Thyroid gland (tissue), 4 donors: ENCODE measurements around the gene MAML1. TPM values are rescaled to one million over a fixed set of nuclear protein-coding genes. Genes with fewer than 3 reads are reported as not detected.

ENCODE experiments used
- DNase-seq, 2 donors: peaks; one replicate each; pipeline ENCODE4 v3.0.0-alpha.2; 2019
- H3K27ac ChIP-seq, 3 donors: fragments of 200-600 bp; sonication (generic); 1 replicate in 2 of 3; 2 replicates in 1 of 3; pipeline ENCODE4 v1.5.1; 2016 to 2019; ENCODE audit warnings: mild to moderate bottlenecking in 1 of 3, moderate library complexity in 1 of 3
- H3K27me3 ChIP-seq: fragments of 200-600 bp; sonication (generic); one replicate; pipeline ENCODE4 v1.5.1; 2019
- H3K36me3 ChIP-seq, 2 donors: fragments of 200-600 bp; sonication (generic); one replicate each; pipeline ENCODE4 v1.5.1; 2016 to 2019
- H3K4me1 ChIP-seq, 2 donors: fragments of 200-600 bp; sonication (generic); one replicate each; pipeline ENCODE4 v1.5.1; 2017 to 2019
- H3K4me3 ChIP-seq, 3 donors: fragments of 200-600 bp; sonication (generic); replicated peaks in 1 of 3; 1 replicate in 2 of 3; 2 replicates in 1 of 3; pipeline ENCODE4 v1.5.1; 2016; ENCODE audit warnings: mild to moderate bottlenecking in 1 of 3
- H3K9me3 ChIP-seq: fragments of 200-600 bp; sonication (generic); one replicate; pipeline ENCODE4 v1.5.1; 2017
- POLR2A ChIP-seq, 2 donors: fragments of 450-650 bp; IDR thresholded peaks; one replicate each; pipeline ENCODE4 v1.6.1; 2017; ENCODE audit warnings: antibody characterized with exemption in 2 of 2, mild to moderate bottlenecking in 2 of 2, moderate library complexity in 1 of 2
- WGBS, 2 donors: methylation state at CpG; one replicate each; pipeline ENCODE4 v1.1.5; 2017; 5-methylcytosine and 5-hydroxymethylcytosine counted together
- intact Hi-C: fragments of 100-400 bp; cut with DNase I; formaldehyde crosslinking; loops from one replicate; pipeline ENCODE4 v1.15.1; 2023
- total RNA-seq, 4 donors: library from RNA; depleted of rRNA; stranded (reverse); fragments of >200 nt; gene quantifications; one replicate each; pipeline ENCODE4 v1.2.3, GENCODE V29; 2016
- TF ChIP-seq, protein P1 (sequence below), 6 experiments: fragments of 200-600 bp in 3 of 6; fragments of 450-650 bp in 3 of 6; sonication (generic) in 3 of 6; IDR thresholded peaks; one replicate each; pipeline ENCODE4 v1.5.1; 2016 to 2019; ENCODE audit warnings: antibody characterized with exemption in 6 of 6, mild to moderate bottlenecking in 2 of 6, inconsistent platforms in 1 of 6, moderate library complexity in 1 of 6

The MAML1 gene
- total RNA-seq, 4 donors from 2014 or later = 27.3 to 46.7 (median 28.0) TPM

DNA sequence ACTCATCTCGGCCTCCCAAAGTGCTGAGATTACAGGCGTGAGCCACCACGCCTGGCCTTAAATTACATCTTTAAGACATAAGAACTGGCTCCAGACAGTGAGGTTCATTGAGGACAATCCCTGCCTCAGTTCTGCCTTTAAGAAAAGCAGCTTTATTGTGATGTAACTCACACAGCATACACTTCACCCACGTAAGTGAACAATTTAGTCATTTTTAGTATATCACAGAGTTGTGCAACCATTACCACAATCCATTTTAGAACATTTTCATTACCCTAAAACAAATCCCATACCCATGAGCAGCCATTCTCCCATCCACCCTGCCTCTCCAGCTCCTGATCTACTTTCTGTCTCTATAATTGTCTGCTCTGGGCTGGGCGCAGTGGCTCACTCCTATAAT lies 37.2 kb downstream of the MAML1 start:
- DNase-seq = no peak
- intact Hi-C loops = no loop called here
- Histone ChIP-seq H3K9me3 (no peaks in the 10 kb centered on the region), H3K36me3 (peaks cover 63 to 72% of the 10 kb centered on the region in 2 donors), H3K4me3 (no peak overlapping the region), H3K4me1 (peaks cover 0 to 14% of the 10 kb centered on the region in 2 donors), H3K27ac (peak overlapping the region in 1 of 3 donors; percentile 36), H3K27me3 (no peaks in the 10 kb centered on the region)
- WGBS, 2 donors = 94 to 97% methylated on average over 5 of the region's 5 CpGs
- no peak for TF ChIP-seq POLR2A (IDR thresholded peaks at IDR 0.05)
- TF ChIP-seq, protein P1, sequence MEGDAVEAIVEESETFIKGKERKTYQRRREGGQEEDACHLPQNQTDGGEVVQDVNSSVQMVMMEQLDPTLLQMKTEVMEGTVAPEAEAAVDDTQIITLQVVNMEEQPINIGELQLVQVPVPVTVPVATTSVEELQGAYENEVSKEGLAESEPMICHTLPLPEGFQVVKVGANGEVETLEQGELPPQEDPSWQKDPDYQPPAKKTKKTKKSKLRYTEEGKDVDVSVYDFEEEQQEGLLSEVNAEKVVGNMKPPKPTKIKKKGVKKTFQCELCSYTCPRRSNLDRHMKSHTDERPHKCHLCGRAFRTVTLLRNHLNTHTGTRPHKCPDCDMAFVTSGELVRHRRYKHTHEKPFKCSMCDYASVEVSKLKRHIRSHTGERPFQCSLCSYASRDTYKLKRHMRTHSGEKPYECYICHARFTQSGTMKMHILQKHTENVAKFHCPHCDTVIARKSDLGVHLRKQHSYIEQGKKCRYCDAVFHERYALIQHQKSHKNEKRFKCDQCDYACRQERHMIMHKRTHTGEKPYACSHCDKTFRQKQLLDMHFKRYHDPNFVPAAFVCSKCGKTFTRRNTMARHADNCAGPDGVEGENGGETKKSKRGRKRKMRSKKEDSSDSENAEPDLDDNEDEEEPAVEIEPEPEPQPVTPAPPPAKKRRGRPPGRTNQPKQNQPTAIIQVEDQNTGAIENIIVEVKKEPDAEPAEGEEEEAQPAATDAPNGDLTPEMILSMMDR (IDR thresholded peaks at IDR 0.05) = no peak

DNA sequence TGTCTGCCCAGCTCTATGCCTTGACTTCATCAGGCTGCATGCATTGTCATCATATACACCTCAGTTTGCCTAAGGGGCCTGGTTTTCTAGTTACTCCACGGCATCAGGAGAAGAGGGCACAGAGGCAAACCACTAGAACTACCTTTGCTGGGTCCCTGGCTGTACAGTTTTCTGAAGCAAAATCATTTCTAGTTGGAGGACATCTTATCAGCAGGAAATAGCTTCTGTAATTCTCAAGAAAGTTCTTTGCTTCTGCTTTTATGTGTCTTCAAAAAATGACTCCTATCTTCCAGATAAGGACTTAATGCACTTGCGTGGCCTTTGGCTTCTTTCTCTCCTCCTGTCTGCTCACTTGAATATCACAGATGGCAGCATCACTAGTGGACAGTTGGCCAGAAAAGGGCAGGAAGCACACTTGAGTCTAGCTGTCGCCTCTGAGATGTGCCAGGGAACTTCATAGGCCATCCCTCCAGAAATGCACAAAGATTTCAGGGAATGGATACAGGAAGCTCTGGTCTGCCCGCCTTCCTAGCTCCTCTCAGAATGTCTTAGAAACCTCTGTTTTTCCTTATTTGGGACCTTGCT lies 38.8 kb downstream of the MAML1 start:
- TF ChIP-seq, protein P1 (IDR thresholded peaks at IDR 0.05) = no peak
- no peak for TF ChIP-seq POLR2A (IDR thresholded peaks at IDR 0.05)
- no peak overlapping the region for H3K27ac ChIP-seq
- no peak for DNase-seq
- no peaks in the 10 kb centered on the region for H3K27me3 ChIP-seq
- no peak overlapping the region for H3K4me3 ChIP-seq
- no peaks in the 10 kb centered on the region for H3K4me1 ChIP-seq
- WGBS, 2 donors = 89 to 98% methylated on average over 4 of the region's 4 CpGs
- peaks cover 59 to 76% of the 10 kb centered on the region in 2 donors for H3K36me3 ChIP-seq
- no peaks in the 10 kb centered on the region for H3K9me3 ChIP-seq
- intact Hi-C loops = no loop called here

DNA sequence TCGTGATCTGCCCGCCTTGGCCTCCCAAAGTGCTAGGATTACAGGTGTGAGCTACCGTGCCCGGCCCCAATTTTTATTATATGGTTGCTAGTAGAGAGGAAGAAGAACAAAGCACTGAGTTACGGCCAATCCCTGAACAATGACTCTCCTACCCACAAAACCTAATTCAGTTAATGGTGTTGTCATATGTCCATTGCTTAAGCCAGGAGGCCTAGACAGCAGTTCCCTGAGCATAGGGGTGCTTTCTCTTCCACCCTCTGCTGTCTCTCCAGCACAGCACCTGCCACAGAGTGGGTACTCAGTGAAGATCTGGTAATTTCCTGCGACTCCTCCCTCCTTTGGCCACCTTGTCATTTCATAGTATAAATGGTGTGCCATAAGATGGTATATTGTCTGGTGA lies 39.7 kb downstream of the MAML1 start:
- intact Hi-C loops = no loop called here
- no peaks in the 10 kb centered on the region for H3K9me3 ChIP-seq
- H3K4me3 ChIP-seq = no peak overlapping the region
- H3K27ac ChIP-seq = no peak overlapping the region
- TF ChIP-seq POLR2A (IDR thresholded peaks at IDR 0.05) = no peak
- TF ChIP-seq, protein P1 (IDR thresholded peaks at IDR 0.05) = no peak
- peaks cover 54 to 75% of the 10 kb centered on the region in 2 donors for H3K36me3 ChIP-seq
- no peaks in the 10 kb centered on the region for H3K27me3 ChIP-seq
- no peaks in the 10 kb centered on the region for H3K4me1 ChIP-seq
- DNase-seq = no peak
- WGBS, 2 donors = 97 to 98% methylated on average over 6 of the region's 6 CpGs

DNA sequence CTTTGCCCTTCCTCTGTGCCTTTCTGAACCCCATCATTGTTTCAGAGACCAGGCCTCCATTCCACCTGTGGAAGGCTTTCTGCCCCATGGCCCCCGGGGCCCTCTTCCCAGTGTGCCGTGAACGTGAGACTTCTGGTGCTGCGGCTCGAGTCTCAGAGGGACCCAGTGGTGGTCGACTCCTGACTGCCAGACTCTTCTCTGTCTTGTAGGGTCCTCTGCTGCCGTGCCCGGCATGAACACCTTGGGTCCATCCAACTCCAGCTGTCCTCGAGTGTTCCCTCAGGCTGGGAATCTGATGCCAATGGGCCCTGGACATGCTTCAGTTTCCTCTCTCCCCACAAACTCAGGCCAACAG lies 41.0 kb downstream of the MAML1 start:
- Histone ChIP-seq H3K4me1 (no peaks in the 10 kb centered on the region), H3K36me3 (peaks cover 54 to 82% of the 10 kb centered on the region in 2 donors), H3K27me3 (no peaks in the 10 kb centered on the region), H3K4me3 (no peak overlapping the region), H3K9me3 (no peaks in the 10 kb centered on the region), H3K27ac (no peak overlapping the region)
- intact Hi-C loops = no loop called here
- TF ChIP-seq, protein P1 (IDR thresholded peaks at IDR 0.05) = no peak
- TF ChIP-seq POLR2A (IDR thresholded peaks at IDR 0.05) = no peak
- 88 to 96% methylated on average over 5 to 9 of the region's 9 CpGs for WGBS, 2 donors
- no peak for DNase-seq

DNA sequence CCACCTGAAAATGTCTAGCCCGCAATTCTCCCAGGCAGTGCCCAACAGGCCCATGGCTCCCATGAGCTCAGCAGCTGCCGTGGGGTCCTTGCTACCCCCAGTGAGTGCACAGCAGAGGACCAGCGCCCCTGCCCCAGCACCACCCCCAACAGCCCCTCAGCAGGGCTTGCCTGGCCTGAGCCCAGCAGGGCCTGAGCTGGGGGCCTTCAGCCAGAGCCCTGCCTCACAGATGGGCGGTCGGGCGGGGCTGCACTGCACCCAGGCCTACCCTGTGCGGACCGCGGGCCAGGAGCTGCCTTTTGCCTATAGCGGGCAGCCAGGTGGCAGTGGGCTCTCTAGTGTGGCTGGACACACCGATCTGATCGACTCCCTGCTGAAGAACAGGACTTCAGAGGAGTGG lies 41.8 kb downstream of the MAML1 start:
- Histone ChIP-seq H3K27me3 (no peaks in the 10 kb centered on the region), H3K36me3 (peaks cover 54 to 76% of the 10 kb centered on the region in 2 donors), H3K4me1 (no peaks in the 10 kb centered on the region), H3K4me3 (no peak overlapping the region), H3K27ac (no peak overlapping the region), H3K9me3 (no peaks in the 10 kb centered on the region)
- no peak for TF ChIP-seq POLR2A (IDR thresholded peaks at IDR 0.05)
- TF ChIP-seq, protein P1 (IDR thresholded peaks at IDR 0.05) = no peak
- DNase-seq = no peak
- 98% methylated on average over 9 to 12 of the region's 12 CpGs for WGBS, 2 donors
- intact Hi-C loops = no loop called here
